GM12875 (cell line): Measurements from ENCODE around the gene CMPK1.
"Not testable (repeated sequence)": the region's sequence is repeated elsewhere in the genome, so short reads cannot be mapped to it uniquely, and the experiment has no call there.

Experiments
- H3K4me3 ChIP-seq: one replicate; pipeline ENCODE4 v1.5.1; 2011; ENCODE audit warnings: low read depth, low read length, control low read depth
- CTCF ChIP-seq: IDR thresholded peaks from 2 replicates; pipeline ENCODE4 v1.5.1; 2011; ENCODE audit warnings: low read depth, mild to moderate bottlenecking, control low read depth, inconsistent platforms, low read length, moderate library complexity, borderline replicate concordance; ENCODE audit not compliant: insufficient read depth

CMPK1 gene

GRCh38 chr1:47340227-47340626 is 6.6 kb downstream of the CMPK1 start:
- TF ChIP-seq CTCF: no peak

GRCh38 chr1:47346979-47347378 is 13.4 kb downstream of the CMPK1 start:
- not testable (repeated sequence) for H3K4me3 ChIP-seq

More at GRCh38 chr1:47340227-47340626, 6.6 kb downstream of the CMPK1 start:
- no peak overlapping the region for H3K4me3 ChIP-seq

GRCh38 chr1:47347735-47348134 is 14.1 kb downstream of the CMPK1 start:
- no peak overlapping the region for H3K4me3 ChIP-seq
- TF ChIP-seq CTCF: no peak

- TF ChIP-seq CTCF: no peak
- H3K4me3 ChIP-seq: no peak overlapping the region
Measured at GRCh38 chr1:47348246-47348645, 14.7 kb downstream of the CMPK1 start.

- no peak for TF ChIP-seq CTCF
- no peak overlapping the region for H3K4me3 ChIP-seq
Measured at GRCh38 chr1:47351305-47351704, 17.7 kb downstream of the CMPK1 start.

GRCh38 chr1:47361380-47361779 is 27.8 kb downstream of the CMPK1 start:
- no peak for TF ChIP-seq CTCF
- no peak overlapping the region for H3K4me3 ChIP-seq

- no peak for TF ChIP-seq CTCF
- H3K4me3 ChIP-seq: no peak overlapping the region
Measured at GRCh38 chr1:47362828-47363227, 29.2 kb downstream of the CMPK1 start.

GRCh38 chr1:47367651-47368050 is 34.1 kb downstream of the CMPK1 start:
- H3K4me3 ChIP-seq: no peak overlapping the region
- TF ChIP-seq CTCF: no peak
